Keratinocyte (primary cell): Measurements from ENCODE around the gene NRM. TPM values are rescaled to one million over a fixed set of nuclear protein-coding genes. Genes with fewer than 3 reads are reported as not detected.

ENCODE experiments used
- DNase-seq: peaks from one replicate; pipeline ENCODE4 v3.0.0-alpha.2; 2011; ENCODE audit warnings: low read depth, missing footprints, low spot score
- FAIRE-seq: peaks from 2 replicates; lab custom pipeline; 2011; peaks lifted over from hg19 to GRCh38; lab: Jason Lieb, UNC
- H2AFZ ChIP-seq: 2 replicates; pipeline ENCODE4 v1.6.0; 2012; ENCODE audit warnings: low read length, control low read depth, inconsistent platforms; ENCODE audit not compliant: control insufficient read depth
- H3K27ac ChIP-seq: 2 replicates; pipeline ENCODE4 v1.5.1; 2011; ENCODE audit warnings: low read length; ENCODE audit not compliant: control insufficient read depth, insufficient read depth
- H3K27me3 ChIP-seq: 3 replicates; pipeline ENCODE4 v1.6.0; 2011; ENCODE audit warnings: low read length; ENCODE audit not compliant: control insufficient read depth, insufficient read depth; ENCODE audit errors: extremely low read depth
- H3K36me3 ChIP-seq, 2 experiments: 2 replicates in 1 of 2; 3 replicates in 1 of 2; pipeline ENCODE4 v1.5.1; 2011; ENCODE audit warnings: low read length in 2 of 2, mild to moderate bottlenecking in 1 of 2; ENCODE audit not compliant: control insufficient read depth in 2 of 2, insufficient read depth in 2 of 2; ENCODE audit errors: extremely low read depth in 1 of 2
- H3K4me1 ChIP-seq: 3 replicates; pipeline ENCODE4 v1.5.1; 2011; ENCODE audit warnings: low read length; ENCODE audit not compliant: control insufficient read depth, insufficient read depth; ENCODE audit errors: extremely low read depth
- H3K4me2 ChIP-seq: 3 replicates; pipeline ENCODE4 v1.6.0; 2011; ENCODE audit warnings: low read depth, low read length; ENCODE audit not compliant: control insufficient read depth, insufficient read depth; ENCODE audit errors: extremely low read depth
- H3K4me3 ChIP-seq, 3 experiments: fragments of 200-600 bp in 1 of 3; sonication (generic) in 1 of 3; 2 replicates in 2 of 3; 3 replicates in 1 of 3; pipeline ENCODE4 v1.5.1; 2011 to 2016; ENCODE audit warnings: low read length in 3 of 3, mild to moderate bottlenecking in 3 of 3, control low read depth in 2 of 3, inconsistent platforms in 1 of 3, low read depth in 1 of 3, mixed read lengths in 1 of 3, mixed run types in 1 of 3, moderate library complexity in 1 of 3; ENCODE audit not compliant: control insufficient read depth in 2 of 3, insufficient read depth in 2 of 3; ENCODE audit errors: extremely low read depth in 1 of 3
- H3K79me2 ChIP-seq: 2 replicates; pipeline ENCODE4 v1.6.0; 2012; ENCODE audit warnings: low read length; ENCODE audit not compliant: control insufficient read depth, insufficient read depth
- H3K9ac ChIP-seq: 3 replicates; pipeline ENCODE4 v1.6.0; 2011; ENCODE audit warnings: low read length; ENCODE audit not compliant: control insufficient read depth, insufficient read depth; ENCODE audit errors: extremely low read depth
- H3K9me1 ChIP-seq: 3 replicates; pipeline ENCODE4 v1.6.0; 2011; ENCODE audit warnings: low read length; ENCODE audit not compliant: control insufficient read depth, insufficient read depth; ENCODE audit errors: extremely low read depth
- H3K9me3 ChIP-seq: 2 replicates; pipeline ENCODE4 v1.5.1; 2012; ENCODE audit warnings: low read depth, low read length; ENCODE audit not compliant: control insufficient read depth
- H4K20me1 ChIP-seq: 3 replicates; pipeline ENCODE4 v1.6.0; 2011; ENCODE audit warnings: low read length; ENCODE audit not compliant: control insufficient read depth, insufficient read depth; ENCODE audit errors: extremely low read depth
- EZH2 ChIP-seq: IDR thresholded peaks from one replicate; pipeline ENCODE4 v1.6.1; 2012; ENCODE audit warnings: inconsistent platforms, mild to moderate bottlenecking, low read length, moderate library complexity
- dilution Hi-C: fragments of 300-500 bp; cut with MboI; formaldehyde crosslinking; loops from one replicate; pipeline ENCODE4 v1.7.0; 2020; ENCODE audit warnings: low sequenced_read_pairs; ENCODE audit not compliant: extremely low pct_ligation_motif_present
- polyA plus RNA-seq, 5 experiments: library from polyadenylated mRNA; depleted of rRNA in 3 of 5; stranded (reverse) in 3 of 5; stranded (forward) in 1 of 5; unstranded in 1 of 5; fragments of >200 nt; gene quantifications; 1 replicate in 1 of 5; 2 replicates in 3 of 5; 3 replicates in 1 of 5; pipeline versions ENCODE4 v1.2.1 to v1.2.3, GENCODE V29; 2011 to 2012; ENCODE audit warnings: missing spikeins in 2 of 5, low read depth in 1 of 5, low replicate concordance in 1 of 5
- TF ChIP-seq, protein P1 (sequence below), 3 experiments: IDR thresholded peaks in 1 of 3; conservative IDR thresholded peaks in 1 of 3; optimal IDR thresholded peaks in 1 of 3; 2 replicates in 2 of 3; 3 replicates in 1 of 3; pipeline versions ENCODE3 to v1.5.1; 2011; ENCODE audit warnings: low read length in 3 of 3, mild to moderate bottlenecking in 3 of 3, moderate library complexity in 2 of 3, control low read depth in 1 of 3, inconsistent platforms in 1 of 3; ENCODE audit not compliant: insufficient read depth in 2 of 3; ENCODE audit errors: extremely low read depth in 1 of 3

The NRM gene
- polyA plus RNA-seq, 1 donor (not counting 4 experiments of a cell fraction or from before 2014, with no cell fraction given) = 7.0 TPM

DNA sequence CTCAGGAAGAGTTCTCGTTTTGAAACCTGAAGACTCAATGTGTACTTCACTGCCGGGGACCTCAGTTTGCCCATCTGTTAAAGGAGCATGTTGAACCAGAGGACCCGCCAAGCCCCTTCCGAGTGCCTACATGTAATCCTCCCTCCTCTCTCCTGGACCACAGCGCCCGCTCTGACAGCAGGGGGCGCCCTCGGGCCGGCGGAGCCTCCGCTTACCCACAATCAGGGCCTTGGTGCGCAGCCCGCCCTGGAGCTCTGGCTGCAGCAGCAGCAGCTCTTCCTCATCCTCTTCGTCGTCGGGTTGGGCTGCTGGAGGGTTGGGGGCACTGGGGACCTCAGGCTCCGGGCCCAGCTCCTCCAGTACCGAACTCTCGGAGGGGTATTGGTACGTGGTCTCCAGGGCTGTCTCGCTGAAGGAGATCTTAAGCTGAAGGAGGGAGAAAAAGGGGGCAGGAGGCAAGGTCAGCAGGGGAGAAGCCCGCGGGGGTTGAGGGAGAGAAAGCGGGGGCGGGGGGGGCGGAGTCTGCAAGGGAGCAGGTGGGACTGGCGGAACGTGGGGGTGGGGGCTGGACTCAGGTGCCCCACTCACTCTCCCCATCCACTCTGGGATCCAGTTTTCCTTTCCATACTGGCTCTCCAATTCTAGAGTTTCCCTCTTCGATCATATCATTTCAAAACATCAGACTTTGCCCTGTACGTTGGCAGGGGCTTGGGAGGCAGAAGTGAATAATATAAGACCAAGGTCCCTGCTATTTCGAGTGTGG, 11.6 kb downstream of the NRM start:
- H3K4me2 ChIP-seq = peak overlapping the region; percentile 82
- peaks cover 25 to 52% of the 10 kb centered on the region in 2 experiments for H3K36me3 ChIP-seq
- H3K9ac ChIP-seq = peak overlapping the region; percentile 5
- H3K27ac ChIP-seq = peak overlapping the region; percentile 3
- TF ChIP-seq, protein P1, sequence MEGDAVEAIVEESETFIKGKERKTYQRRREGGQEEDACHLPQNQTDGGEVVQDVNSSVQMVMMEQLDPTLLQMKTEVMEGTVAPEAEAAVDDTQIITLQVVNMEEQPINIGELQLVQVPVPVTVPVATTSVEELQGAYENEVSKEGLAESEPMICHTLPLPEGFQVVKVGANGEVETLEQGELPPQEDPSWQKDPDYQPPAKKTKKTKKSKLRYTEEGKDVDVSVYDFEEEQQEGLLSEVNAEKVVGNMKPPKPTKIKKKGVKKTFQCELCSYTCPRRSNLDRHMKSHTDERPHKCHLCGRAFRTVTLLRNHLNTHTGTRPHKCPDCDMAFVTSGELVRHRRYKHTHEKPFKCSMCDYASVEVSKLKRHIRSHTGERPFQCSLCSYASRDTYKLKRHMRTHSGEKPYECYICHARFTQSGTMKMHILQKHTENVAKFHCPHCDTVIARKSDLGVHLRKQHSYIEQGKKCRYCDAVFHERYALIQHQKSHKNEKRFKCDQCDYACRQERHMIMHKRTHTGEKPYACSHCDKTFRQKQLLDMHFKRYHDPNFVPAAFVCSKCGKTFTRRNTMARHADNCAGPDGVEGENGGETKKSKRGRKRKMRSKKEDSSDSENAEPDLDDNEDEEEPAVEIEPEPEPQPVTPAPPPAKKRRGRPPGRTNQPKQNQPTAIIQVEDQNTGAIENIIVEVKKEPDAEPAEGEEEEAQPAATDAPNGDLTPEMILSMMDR (optimal IDR thresholded peaks at IDR 0.05 in 1 of 3, IDR thresholded peaks at IDR 0.05 in 1 of 3, conservative IDR thresholded peaks at IDR 0.05 in 1 of 3; ENCODE audit: extremely low read depth in 1 of 3, insufficient read depth in 2 of 3, low read length in 3 of 3) = peak in 2 of 3 experiments; percentile 83 to 96
- no peak for TF ChIP-seq EZH2
- H3K9me1 ChIP-seq = no peaks in the 10 kb centered on the region
- DNase-seq (no peak), FAIRE-seq (no peak)
- H3K27me3 ChIP-seq = no peaks in the 10 kb centered on the region
- dilution Hi-C loops = no loop called here
- peaks cover 29% of the 10 kb centered on the region for H3K4me1 ChIP-seq
- H2AFZ ChIP-seq = no peak overlapping the region
- H3K4me3 ChIP-seq = peak overlapping the region in 2 of 3 experiments; percentile 49 to 61
- H4K20me1 ChIP-seq = peaks cover 32% of the 10 kb centered on the region
- no peaks in the 10 kb centered on the region for H3K9me3 ChIP-seq
- peaks cover 57% of the 10 kb centered on the region for H3K79me2 ChIP-seq

DNA sequence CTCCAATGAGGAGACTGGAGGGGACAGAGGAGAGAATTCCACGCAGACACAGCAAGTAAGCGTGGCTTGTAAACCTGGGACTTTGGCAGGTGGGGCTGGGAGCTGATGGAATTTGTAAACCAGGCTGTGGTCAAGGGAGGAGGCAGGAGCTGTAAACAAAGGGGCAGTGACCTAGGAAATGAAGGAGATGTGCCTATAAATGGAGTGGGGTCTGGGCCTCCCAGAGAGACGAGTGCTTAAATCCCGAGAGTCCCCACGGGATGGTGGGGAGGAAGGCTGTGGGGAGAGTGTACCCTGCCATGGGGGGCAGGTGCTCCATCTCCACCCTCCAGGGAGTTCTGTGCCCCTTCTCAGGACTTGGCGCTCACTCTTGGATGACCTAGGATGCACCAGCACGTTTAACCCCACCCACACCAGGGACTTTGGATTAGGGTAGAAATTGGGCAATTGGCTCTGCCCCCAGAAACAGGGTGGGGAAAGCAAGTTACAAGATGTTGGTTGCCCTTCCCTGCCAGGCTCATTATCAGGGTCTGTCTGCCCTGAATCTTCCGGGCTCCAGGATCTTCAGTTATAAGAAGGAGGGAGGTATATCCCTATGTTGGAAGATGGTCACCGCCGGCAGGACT, 14.0 kb downstream of the NRM start:
- no peak for DNase-seq
- H3K4me1 ChIP-seq = peaks cover 21% of the 10 kb centered on the region
- H3K4me2 ChIP-seq = no peak overlapping the region
- H4K20me1 ChIP-seq = peaks cover 26% of the 10 kb centered on the region
- H2AFZ ChIP-seq = no peak overlapping the region
- no peaks in the 10 kb centered on the region for H3K27me3 ChIP-seq
- H3K9me3 ChIP-seq = no peaks in the 10 kb centered on the region
- peaks cover 44% of the 10 kb centered on the region for H3K79me2 ChIP-seq
- H3K36me3 ChIP-seq = peaks cover 18 to 37% of the 10 kb centered on the region in 2 experiments
- dilution Hi-C loops = no loop called here
- no peak overlapping the region for H3K9ac ChIP-seq
- no peak overlapping the region for H3K27ac ChIP-seq
- TF ChIP-seq, protein P1 (optimal IDR thresholded peaks at IDR 0.05 in 1 of 3, IDR thresholded peaks at IDR 0.05 in 1 of 3, conservative IDR thresholded peaks at IDR 0.05 in 1 of 3; ENCODE audit: extremely low read depth in 1 of 3, insufficient read depth in 2 of 3, low read length in 3 of 3) = no peak
- TF ChIP-seq EZH2 = no peak
- no peaks in the 10 kb centered on the region for H3K9me1 ChIP-seq
- no peak for FAIRE-seq
- H3K4me3 ChIP-seq = no peak overlapping the region
